Endothelial cell of umbilical vein (primary cell): ENCODE results near the gene PCNX1. TPM values are rescaled to one million over a fixed set of nuclear protein-coding genes. Genes with fewer than 3 reads are reported as not detected.

ENCODE experiments used
- BruUV-seq: library from RNA; stranded (reverse); fragments of 400-500 nt; replicated peaks from 2 replicates; lab custom pipeline; 2021; lab: Mats Ljungman, UMichigan
- CTCF ChIA-PET: fragments of 300-600, 350-600 bp; sonication (Branson Sonifier 250); formaldehyde crosslinking; loops from one replicate; lab custom pipeline; 2021; ENCODE audit warnings: antibody characterized with exemption, inconsistent platforms; lab: Charles Lee
- POLR2A ChIA-PET: fragments of 300-600, 350-600 bp; sonication (Branson Sonifier 250); formaldehyde crosslinking; loops from one replicate; lab custom pipeline; 2021; ENCODE audit warnings: antibody characterized with exemption, inconsistent platforms; lab: Charles Lee
- DNase-seq: peaks from one replicate; pipeline ENCODE4 v3.0.0-alpha.2; 2011; ENCODE audit warnings: low read depth, low spot score
- FAIRE-seq: peaks from 2 replicates; lab custom pipeline; 2011; peaks lifted over from hg19 to GRCh38; lab: Jason Lieb, UNC
- H2AFZ ChIP-seq: 2 replicates; pipeline ENCODE4 v1.6.0; 2012; ENCODE audit warnings: low read depth, low read length, control low read depth, inconsistent platforms
- H3K27ac ChIP-seq: 2 replicates; pipeline ENCODE4 v1.5.1; 2011; ENCODE audit warnings: low read depth, mild to moderate bottlenecking, control low read depth, low read length, moderate library complexity; ENCODE audit not compliant: insufficient read depth
- H3K27me3 ChIP-seq, 2 experiments: 2 replicates each; pipeline versions ENCODE4 v1.6.0 to v1.6.1; 2011; ENCODE audit warnings: low read length in 2 of 2, mixed read lengths in 1 of 2; ENCODE audit not compliant: control insufficient read depth in 2 of 2, insufficient read depth in 2 of 2
- H3K36me3 ChIP-seq, 2 experiments: 2 replicates in 1 of 2; 3 replicates in 1 of 2; pipeline ENCODE4 v1.5.1; 2011; ENCODE audit warnings: low read length in 2 of 2, mild to moderate bottlenecking in 1 of 2, moderate library complexity in 1 of 2; ENCODE audit not compliant: control insufficient read depth in 2 of 2, insufficient read depth in 2 of 2; ENCODE audit errors: extremely low read depth in 1 of 2
- H3K4me1 ChIP-seq: 3 replicates; pipeline ENCODE4 v1.5.1; 2011; ENCODE audit warnings: mild to moderate bottlenecking, low read length; ENCODE audit not compliant: control insufficient read depth, insufficient read depth; ENCODE audit errors: extremely low read depth
- H3K4me2 ChIP-seq: 2 replicates; pipeline ENCODE4 v1.6.1; 2011; ENCODE audit warnings: low read length, control low read depth, mixed read lengths; ENCODE audit not compliant: insufficient read depth
- H3K4me3 ChIP-seq, 3 experiments: fragments of 200-600 bp in 1 of 3; sonication (generic), shearing (Covaris generic) in 1 of 3; replicated peaks in 1 of 3; 2 replicates each; pipeline ENCODE4 v1.5.1; 2011 to 2016; ENCODE audit warnings: control low read depth in 3 of 3, low read length in 3 of 3, mild to moderate bottlenecking in 2 of 3, inconsistent platforms in 1 of 3, low read depth in 1 of 3, moderate library complexity in 1 of 3; ENCODE audit not compliant: insufficient read depth in 1 of 3
- H3K79me2 ChIP-seq: 2 replicates; pipeline ENCODE4 v1.6.0; 2012; ENCODE audit warnings: low read length, inconsistent platforms; ENCODE audit not compliant: control insufficient read depth, insufficient read depth
- H3K9ac ChIP-seq: replicated peaks from 2 replicates; pipeline ENCODE3; 2011; ENCODE audit warnings: low read length, control low read depth; ENCODE audit not compliant: insufficient read depth; ENCODE audit errors: extremely low read depth
- H3K9me1 ChIP-seq: replicated peaks from 3 replicates; pipeline ENCODE4 v1.6.0; 2011; ENCODE audit warnings: mild to moderate bottlenecking, low read length; ENCODE audit not compliant: control insufficient read depth, insufficient read depth; ENCODE audit errors: extremely low read depth
- H3K9me3 ChIP-seq: replicated peaks from 2 replicates; pipeline ENCODE4 v1.5.1; 2012; ENCODE audit warnings: low read length, inconsistent platforms; ENCODE audit not compliant: control insufficient read depth, insufficient read depth
- H4K20me1 ChIP-seq: replicated peaks from 2 replicates; pipeline ENCODE3; 2011; ENCODE audit warnings: mild to moderate bottlenecking, low read length; ENCODE audit not compliant: control insufficient read depth, insufficient read depth; ENCODE audit errors: extremely low read depth
- EZH2 ChIP-seq: IDR thresholded peaks from 2 replicates; pipeline ENCODE4 v1.6.1; 2012; ENCODE audit warnings: borderline replicate concordance, low read depth, mild to moderate bottlenecking, moderate library complexity, low read length, inconsistent platforms; ENCODE audit not compliant: severe bottlenecking
- GATA2 ChIP-seq: IDR thresholded peaks from 2 replicates; pipeline ENCODE4 v1.7.0; 2011; ENCODE audit warnings: low read depth, mild to moderate bottlenecking, moderate library complexity, mixed read lengths, low read length; ENCODE audit not compliant: insufficient read length, insufficient read depth
- JUN ChIP-seq: IDR thresholded peaks from 2 replicates; pipeline ENCODE4 v1.6.1; 2011; ENCODE audit warnings: borderline replicate concordance, low read depth; ENCODE audit not compliant: insufficient read length, insufficient read depth
- MYC ChIP-seq: IDR thresholded peaks from one replicate; pipeline ENCODE4 v1.6.1; 2011; ENCODE audit warnings: mild to moderate bottlenecking, low read depth, low read length
- POLR2A ChIP-seq: IDR thresholded peaks from 2 replicates; pipeline ENCODE4 v1.6.1; 2012; ENCODE audit warnings: low read depth, mild to moderate bottlenecking, control low read depth, low read length
- dilution Hi-C: fragments of 300-500 bp; cut with MboI; formaldehyde crosslinking; loops from one replicate; pipeline ENCODE4 v1.15.0; 2019; ENCODE audit warnings: low sequenced_read_pairs; ENCODE audit not compliant: extremely low pct_ligation_motif_present
- intact Hi-C: fragments of 100-400 bp; cut with micrococcal nuclease; formaldehyde crosslinking; loops from one replicate; pipeline ENCODE4 v1.10.0; 2022
- polyA plus RNA-seq, 4 experiments: library from polyadenylated mRNA; depleted of rRNA in 3 of 4; stranded (reverse) in 3 of 4; unstranded in 1 of 4; fragments of >200 nt; gene quantifications; 2 replicates each; pipeline versions ENCODE4 v1.2.1 to v1.2.3, GENCODE V29; 2011 to 2012; ENCODE audit warnings: missing spikeins in 1 of 4
- total RNA-seq: library from RNA; stranded (reverse); gene quantifications from 2 replicates; pipeline ENCODE4 v1.2.3, GENCODE V29; 2021
- TF ChIP-seq, protein P1 (sequence below): IDR thresholded peaks from 2 replicates; pipeline ENCODE4 v1.6.1; 2011; ENCODE audit not compliant: insufficient read depth, insufficient read length
- TF ChIP-seq, protein P2 (sequence below), 2 donors: IDR thresholded peaks; 1 replicate in 1 of 2; 2 replicates in 1 of 2; pipeline ENCODE4 v1.5.1; 2011; ENCODE audit warnings: low read length in 2 of 2, mild to moderate bottlenecking in 2 of 2, moderate library complexity in 2 of 2, control low read depth in 1 of 2, inconsistent platforms in 1 of 2, low read depth in 1 of 2; ENCODE audit not compliant: insufficient read depth in 1 of 2; ENCODE audit errors: extremely low read depth in 1 of 2

PCNX1 gene
- total and polyA plus RNA-seq, 2 donors (not counting 3 experiments of a cell fraction or from before 2014, with no cell fraction given), result 21.4 to 40.5 TPM

DNA sequence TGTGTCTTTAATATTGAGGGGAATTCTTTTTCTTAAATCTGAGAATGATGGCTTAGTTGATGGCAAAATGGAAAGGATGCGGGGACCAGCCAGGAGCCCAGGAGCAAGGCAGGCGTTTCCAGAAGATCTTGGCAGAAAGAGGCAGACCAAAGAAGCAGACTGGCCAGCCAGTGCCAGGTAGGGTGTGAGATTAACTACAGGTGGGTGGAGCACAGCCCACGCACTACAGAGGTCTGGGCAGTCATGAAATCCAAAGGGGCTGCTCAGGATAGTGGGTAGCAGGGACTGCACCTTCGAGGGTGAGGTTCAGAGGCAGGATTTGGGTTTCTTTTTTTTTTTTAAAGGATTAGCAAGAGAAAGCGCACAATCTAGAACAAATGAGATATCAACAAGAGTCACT lies 17.7 kb upstream of the PCNX1 start:
- H3K36me3 ChIP-seq, result no peaks in the 10 kb centered on the region
- dilution Hi-C loops (no loop called here), intact Hi-C loops (no loop called here)
- no peaks in the 10 kb centered on the region for H3K4me1 ChIP-seq
- no peak overlapping the region for H3K9ac ChIP-seq
- ChIA-PET CTCF (interaction anchor here (1.2 to 1.7 kb wide), 3 partner anchors 16 to 42 kb away, joined by 3 to 7 read pairs (median 4); no protein-coding TSS in a partner anchor), POLR2A (no interaction called here)
- no TSS peak for BruUV-seq
- no peak overlapping the region for H3K4me2 ChIP-seq
- H4K20me1 ChIP-seq, result no peaks in the 10 kb centered on the region
- no peak overlapping the region for H2AFZ ChIP-seq
- H3K27me3 ChIP-seq, result peaks cover 78 to 92% of the 10 kb centered on the region in 2 experiments
- no peaks in the 10 kb centered on the region for H3K9me3 ChIP-seq
- no peak overlapping the region for H3K27ac ChIP-seq
- FAIRE-seq (no peak), DNase-seq (no peak)
- TF ChIP-seq GATA2, result no peak
- TF ChIP-seq, protein P1, sequence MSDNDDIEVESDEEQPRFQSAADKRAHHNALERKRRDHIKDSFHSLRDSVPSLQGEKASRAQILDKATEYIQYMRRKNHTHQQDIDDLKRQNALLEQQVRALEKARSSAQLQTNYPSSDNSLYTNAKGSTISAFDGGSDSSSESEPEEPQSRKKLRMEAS, result no peak
- TF ChIP-seq EZH2, result no peak
- no peak for TF ChIP-seq POLR2A
- TF ChIP-seq, protein P2, sequence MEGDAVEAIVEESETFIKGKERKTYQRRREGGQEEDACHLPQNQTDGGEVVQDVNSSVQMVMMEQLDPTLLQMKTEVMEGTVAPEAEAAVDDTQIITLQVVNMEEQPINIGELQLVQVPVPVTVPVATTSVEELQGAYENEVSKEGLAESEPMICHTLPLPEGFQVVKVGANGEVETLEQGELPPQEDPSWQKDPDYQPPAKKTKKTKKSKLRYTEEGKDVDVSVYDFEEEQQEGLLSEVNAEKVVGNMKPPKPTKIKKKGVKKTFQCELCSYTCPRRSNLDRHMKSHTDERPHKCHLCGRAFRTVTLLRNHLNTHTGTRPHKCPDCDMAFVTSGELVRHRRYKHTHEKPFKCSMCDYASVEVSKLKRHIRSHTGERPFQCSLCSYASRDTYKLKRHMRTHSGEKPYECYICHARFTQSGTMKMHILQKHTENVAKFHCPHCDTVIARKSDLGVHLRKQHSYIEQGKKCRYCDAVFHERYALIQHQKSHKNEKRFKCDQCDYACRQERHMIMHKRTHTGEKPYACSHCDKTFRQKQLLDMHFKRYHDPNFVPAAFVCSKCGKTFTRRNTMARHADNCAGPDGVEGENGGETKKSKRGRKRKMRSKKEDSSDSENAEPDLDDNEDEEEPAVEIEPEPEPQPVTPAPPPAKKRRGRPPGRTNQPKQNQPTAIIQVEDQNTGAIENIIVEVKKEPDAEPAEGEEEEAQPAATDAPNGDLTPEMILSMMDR (IDR thresholded peaks at IDR 0.05; ENCODE audit: extremely low read depth in 1 of 2, insufficient read depth in 1 of 2, low read depth in 1 of 2, low read length in 2 of 2), result no peak
- TF ChIP-seq MYC, result no peak
- no peak for TF ChIP-seq JUN
- H3K79me2 ChIP-seq, result no peaks in the 10 kb centered on the region
- no peaks in the 10 kb centered on the region for H3K9me1 ChIP-seq
- H3K4me3 ChIP-seq, result no peak overlapping the region
